Measurements from ENCODE around the gene CALHM1.

GRCh38 chr10:103451091-103451813 is 7.4 kb downstream of the CALHM1 start:
- TF ChIP-seq POLR2A (IDR thresholded peaks at IDR 0.05) (no peak), CTCF (IDR thresholded peaks at IDR 0.05) (no peak)
